Calu3 (cell line): ENCODE results near the gene RUBCN. TPM values are rescaled to one million over a fixed set of nuclear protein-coding genes. Genes with fewer than 3 reads are reported as not detected.
"Not testable (repeated sequence)": the region's sequence is repeated elsewhere in the genome, so short reads cannot be mapped to it uniquely, and the experiment has no call there.

Experiments
- BruUV-seq: library from RNA; stranded (reverse); fragments of 400-500 nt; replicated peaks from 2 replicates; lab custom pipeline; 2021; lab: Mats Ljungman, UMichigan
- CTCF ChIA-PET: fragments of 300-600 bp; sonication (Branson Sonifier 250); formaldehyde crosslinking; loops from one replicate; lab custom pipeline; 2022; ENCODE audit warnings: antibody characterized with exemption; lab: Charles Lee
- DNase-seq: peaks from one replicate; pipeline ENCODE4 v3.0.0; 2022
- H3K27ac Mint-ChIP-seq: one replicate; pipeline ENCODE4 v1.8.0; 2022; ENCODE audit warnings: mixed read lengths; ENCODE audit not compliant: unreplicated experiment
- H3K27me3 Mint-ChIP-seq: one replicate; pipeline ENCODE4 v1.8.0; 2022; ENCODE audit warnings: mixed read lengths; ENCODE audit not compliant: unreplicated experiment
- H3K36me3 Mint-ChIP-seq: one replicate; pipeline ENCODE4 v1.8.0; 2022; ENCODE audit warnings: mild to moderate bottlenecking, moderate library complexity, mixed read lengths; ENCODE audit not compliant: insufficient read depth, unreplicated experiment
- H3K4me1 Mint-ChIP-seq: one replicate; pipeline ENCODE4 v1.8.0; 2022; ENCODE audit warnings: mild to moderate bottlenecking, low read depth, mixed read lengths; ENCODE audit not compliant: unreplicated experiment
- H3K4me3 Mint-ChIP-seq: one replicate; pipeline ENCODE4 v1.8.0; 2022; ENCODE audit warnings: mild to moderate bottlenecking, low read depth, moderate library complexity, mixed read lengths; ENCODE audit not compliant: unreplicated experiment
- H3K9me3 Mint-ChIP-seq: one replicate; pipeline ENCODE4 v1.8.0; 2022; ENCODE audit warnings: low read depth, mixed read lengths; ENCODE audit not compliant: unreplicated experiment
- intact Hi-C: fragments of 100-400 bp; cut with micrococcal nuclease; formaldehyde crosslinking; loops from one replicate; pipeline ENCODE4 v1.10.0; 2022; ENCODE audit not compliant: unreplicated experiment
- total RNA-seq: library from RNA; stranded (reverse); gene quantifications from 2 replicates; pipeline ENCODE4 v1.2.3, GENCODE V29; 2022

Gene RUBCN
- total RNA-seq, 1 experiment from 2014 or later, result 22.9 TPM

DNA sequence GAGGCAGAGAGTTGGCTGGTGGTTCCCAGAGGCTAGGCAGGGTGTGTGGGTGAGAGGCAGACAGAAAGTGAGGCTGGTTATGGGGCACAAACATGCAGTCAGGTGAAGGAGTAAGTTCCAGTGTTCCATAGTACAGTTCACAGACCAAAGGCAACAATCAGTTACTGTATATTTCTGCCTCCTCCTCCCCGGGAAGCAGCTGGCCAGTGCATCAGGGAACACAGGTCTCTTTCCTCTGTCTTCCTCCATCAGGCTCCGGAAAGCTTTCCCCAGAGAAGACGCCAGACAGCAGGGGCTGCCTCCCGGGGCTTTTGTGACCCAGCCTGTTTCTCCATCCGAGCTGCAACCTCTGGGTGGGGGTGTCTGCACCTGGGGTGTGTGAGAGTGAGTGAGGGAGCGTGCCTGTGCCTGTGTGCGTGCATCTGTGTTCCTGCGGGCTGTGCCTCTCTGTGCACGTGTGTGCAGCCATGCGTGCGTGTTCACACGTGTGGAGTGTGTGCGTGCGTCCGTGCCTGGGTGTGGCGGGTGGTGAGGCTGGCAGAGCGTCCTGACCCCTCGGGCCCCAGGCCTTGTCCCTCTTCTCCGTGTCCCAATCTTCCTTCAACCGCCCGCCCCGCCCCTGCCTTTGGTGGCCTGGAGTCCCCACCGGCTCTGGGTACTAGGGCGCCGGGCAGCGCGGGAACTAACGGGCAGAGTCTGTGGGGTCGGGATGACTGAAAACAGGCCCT is 72.1 kb downstream of the RUBCN start:
- H3K36me3 Mint-ChIP-seq, intact Hi-C loops, H3K27ac Mint-ChIP-seq, H3K4me1 Mint-ChIP-seq, CTCF ChIA-PET, H3K9me3 Mint-ChIP-seq, H3K27me3 Mint-ChIP-seq, BruUV-seq: not testable (repeated sequence)
- DNase-seq, result peak; percentile 7
- H3K4me3 Mint-ChIP-seq, result peak overlapping the region; percentile 43

DNA sequence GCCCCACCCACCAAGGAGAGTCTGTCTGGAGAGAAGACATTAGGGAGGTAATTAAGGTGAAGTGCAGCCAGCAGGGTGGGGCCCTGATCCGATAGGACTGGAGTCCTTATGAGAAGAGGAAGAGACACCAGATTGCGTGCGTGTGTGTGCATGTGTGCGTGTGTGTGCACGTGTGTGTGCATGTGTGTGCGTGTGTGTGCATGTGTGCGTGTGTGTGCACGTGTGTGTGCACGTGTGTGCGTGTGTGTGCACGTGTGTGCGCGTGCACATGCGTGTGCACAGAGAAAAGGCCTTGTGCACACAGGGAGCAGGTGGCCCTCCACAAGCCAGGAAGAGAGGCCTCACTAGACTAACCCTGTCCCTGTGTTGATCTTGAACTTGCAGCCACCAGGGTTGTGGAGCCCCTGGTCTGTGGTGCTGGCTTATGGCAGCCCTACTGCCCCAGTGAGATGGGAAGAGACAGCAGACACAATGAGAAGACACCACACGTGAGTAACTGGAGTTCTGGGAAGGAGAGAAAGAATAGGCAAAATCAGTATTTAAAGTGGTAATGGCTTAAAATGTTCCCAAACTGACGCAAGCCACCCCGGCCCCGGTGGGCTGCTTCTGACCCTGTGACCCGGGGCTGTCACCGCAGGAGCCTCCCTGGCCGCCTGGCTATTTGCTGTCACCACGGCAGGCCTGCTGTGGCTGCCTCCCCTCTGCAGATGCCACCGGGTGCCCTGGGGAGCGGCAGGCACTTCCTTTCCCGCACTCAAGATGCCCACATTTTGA is 73.2 kb downstream of the RUBCN start:
- H3K36me3 Mint-ChIP-seq, H3K4me1 Mint-ChIP-seq, H3K4me3 Mint-ChIP-seq, H3K9me3 Mint-ChIP-seq, BruUV-seq, CTCF ChIA-PET, DNase-seq, H3K27ac Mint-ChIP-seq, intact Hi-C loops, H3K27me3 Mint-ChIP-seq: not testable (repeated sequence)

DNA sequence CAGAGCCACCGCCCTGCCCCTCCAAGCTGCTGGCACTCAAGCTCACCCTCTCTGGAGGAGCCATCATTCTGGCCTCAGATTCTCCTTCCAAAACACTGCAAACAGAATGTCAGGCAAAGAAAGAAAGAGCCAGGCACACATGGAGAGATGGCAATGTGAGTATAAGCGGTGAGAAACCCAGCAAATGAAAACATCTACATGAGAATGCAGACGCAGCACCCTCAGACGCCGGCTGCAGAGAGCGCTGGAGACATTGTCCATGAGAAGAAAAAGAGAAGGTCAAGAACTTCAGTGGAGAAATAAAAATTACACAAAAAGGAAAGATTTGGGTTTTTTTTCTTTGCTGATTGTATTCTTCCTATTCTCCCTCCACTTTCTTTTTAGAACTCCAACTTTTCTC is 74.4 kb downstream of the RUBCN start:
- not testable (repeated sequence) for H3K27me3 Mint-ChIP-seq, H3K27ac Mint-ChIP-seq

DNA sequence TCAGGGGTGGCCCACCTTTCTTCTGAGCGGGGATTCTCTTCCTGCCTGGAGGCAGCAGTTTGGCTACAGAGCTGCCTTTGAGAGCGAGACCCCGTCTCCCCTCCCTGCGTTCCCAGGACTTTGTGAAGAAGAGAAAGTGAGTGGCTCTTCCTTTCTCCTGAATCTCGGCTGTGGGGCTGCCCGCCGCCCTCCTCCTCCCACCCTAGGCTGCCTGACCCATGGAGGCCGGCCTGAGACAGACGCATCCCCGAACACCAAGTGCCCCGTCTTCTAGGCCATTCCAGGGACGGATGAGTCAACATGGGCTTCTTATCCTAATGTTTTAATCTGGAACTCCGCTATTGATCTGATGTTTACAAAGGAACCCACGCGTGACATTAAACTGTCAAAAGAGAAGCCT is 74.8 kb downstream of the RUBCN start:
- H3K27me3 Mint-ChIP-seq, CTCF ChIA-PET, intact Hi-C loops, DNase-seq, H3K4me3 Mint-ChIP-seq, H3K27ac Mint-ChIP-seq, H3K4me1 Mint-ChIP-seq, BruUV-seq, H3K36me3 Mint-ChIP-seq, H3K9me3 Mint-ChIP-seq: not testable (repeated sequence)

More for the DNA sequence above, 74.4 kb downstream of the RUBCN start:
- H3K9me3 Mint-ChIP-seq, H3K36me3 Mint-ChIP-seq, BruUV-seq, intact Hi-C loops, DNase-seq, H3K4me3 Mint-ChIP-seq, H3K4me1 Mint-ChIP-seq, CTCF ChIA-PET: not testable (repeated sequence)

DNA sequence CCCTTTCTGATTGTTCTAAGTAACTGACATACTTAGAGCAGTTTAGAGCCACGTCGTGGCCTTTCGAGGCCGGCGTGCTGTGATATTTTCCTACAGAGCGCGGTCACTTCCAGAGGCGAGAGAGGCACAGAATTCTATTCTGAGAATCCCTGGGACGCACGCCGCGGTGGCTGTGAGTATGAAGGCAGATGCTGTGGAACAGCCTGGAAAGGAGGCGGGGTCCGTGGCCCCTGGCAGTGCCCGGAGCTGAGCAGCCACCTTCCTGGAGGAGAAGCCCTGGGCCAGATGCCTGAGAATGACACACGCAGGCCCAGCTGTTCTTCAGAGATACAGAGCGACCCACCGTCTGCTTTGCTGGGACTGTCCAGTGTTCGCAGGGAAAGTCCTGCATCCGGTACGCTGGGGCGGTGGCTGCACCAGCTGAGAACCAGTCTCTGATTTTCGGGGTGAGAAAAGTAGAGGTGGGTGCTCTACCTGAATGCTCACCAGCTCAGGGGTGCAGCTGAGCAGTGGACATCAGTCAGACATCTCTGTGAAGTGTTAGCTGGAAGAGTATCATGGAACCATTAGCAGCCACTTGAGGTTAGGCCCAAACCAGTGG is 75.4 kb downstream of the RUBCN start:
- H3K4me3 Mint-ChIP-seq, CTCF ChIA-PET, BruUV-seq, H3K27ac Mint-ChIP-seq, H3K9me3 Mint-ChIP-seq, H3K27me3 Mint-ChIP-seq, intact Hi-C loops, DNase-seq, H3K36me3 Mint-ChIP-seq, H3K4me1 Mint-ChIP-seq: not testable (repeated sequence)

DNA sequence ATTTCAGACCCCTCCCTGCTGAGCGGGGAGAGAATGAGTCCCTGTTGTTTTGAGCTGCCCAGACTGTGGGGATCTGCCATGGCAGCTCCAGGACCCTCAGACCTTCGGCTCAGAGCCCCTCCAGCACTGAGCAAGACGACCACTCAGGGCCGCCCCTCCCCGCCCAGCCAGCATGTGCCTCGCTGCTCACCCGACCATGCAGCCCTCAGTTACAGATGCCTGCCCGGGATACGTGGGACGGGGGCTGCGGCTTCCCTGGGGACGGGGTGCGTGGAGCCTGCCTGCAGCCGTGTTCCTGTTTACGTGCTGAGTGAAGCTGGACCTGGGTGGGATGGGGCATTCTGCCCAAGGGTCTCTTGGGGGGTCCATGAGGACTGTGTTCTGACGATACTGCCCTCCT is 77.0 kb downstream of the RUBCN start:
- H3K9me3 Mint-ChIP-seq, H3K27ac Mint-ChIP-seq, DNase-seq, H3K27me3 Mint-ChIP-seq, H3K4me3 Mint-ChIP-seq, H3K36me3 Mint-ChIP-seq, H3K4me1 Mint-ChIP-seq, CTCF ChIA-PET, intact Hi-C loops, BruUV-seq: not testable (repeated sequence)

DNA sequence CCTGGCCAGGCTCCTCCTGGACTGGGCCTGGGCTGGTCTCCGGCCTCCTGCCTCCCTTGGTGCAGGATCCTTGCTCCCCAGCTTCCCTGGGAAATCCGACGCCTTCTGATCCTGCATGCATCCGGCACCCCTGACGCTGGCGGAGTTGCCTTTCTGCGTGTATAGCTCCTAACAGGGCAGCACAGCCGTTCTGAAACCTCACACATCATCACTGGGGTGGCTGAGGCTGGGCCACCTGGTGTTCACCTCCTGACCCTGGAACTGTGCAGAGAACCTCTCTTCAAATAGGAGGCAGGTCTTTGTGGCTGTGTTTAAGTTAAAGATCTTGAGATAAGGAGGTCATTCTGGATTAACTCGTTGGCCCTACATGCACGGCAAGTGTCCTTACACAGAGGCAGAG is 77.6 kb downstream of the RUBCN start:
- CTCF ChIA-PET, H3K9me3 Mint-ChIP-seq, H3K27me3 Mint-ChIP-seq, DNase-seq, intact Hi-C loops, H3K27ac Mint-ChIP-seq, H3K36me3 Mint-ChIP-seq, H3K4me3 Mint-ChIP-seq, H3K4me1 Mint-ChIP-seq, BruUV-seq: not testable (repeated sequence)

DNA sequence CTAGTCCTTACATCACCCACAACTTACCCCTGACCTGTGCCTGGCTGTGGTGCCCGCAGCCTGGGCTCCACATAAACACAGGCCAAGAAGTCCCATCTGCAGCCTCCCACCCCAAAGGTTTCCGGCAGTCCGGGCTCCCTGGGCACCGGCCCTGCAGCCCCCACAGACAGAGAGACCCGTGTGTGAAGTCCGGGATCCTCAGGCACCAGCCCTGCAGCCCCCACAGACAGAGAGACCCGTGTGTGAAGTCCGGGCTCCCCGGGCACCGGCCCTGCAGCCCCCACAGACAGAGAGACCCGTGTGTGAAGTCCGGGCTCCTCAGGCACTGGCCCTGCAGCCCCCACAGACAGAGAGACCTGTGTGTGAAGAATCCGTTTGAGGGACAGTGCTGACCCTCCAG is 78.0 kb downstream of the RUBCN start:
- DNase-seq, CTCF ChIA-PET, H3K36me3 Mint-ChIP-seq, H3K27me3 Mint-ChIP-seq, BruUV-seq, H3K4me3 Mint-ChIP-seq, H3K27ac Mint-ChIP-seq, H3K9me3 Mint-ChIP-seq, intact Hi-C loops, H3K4me1 Mint-ChIP-seq: not testable (repeated sequence)

DNA sequence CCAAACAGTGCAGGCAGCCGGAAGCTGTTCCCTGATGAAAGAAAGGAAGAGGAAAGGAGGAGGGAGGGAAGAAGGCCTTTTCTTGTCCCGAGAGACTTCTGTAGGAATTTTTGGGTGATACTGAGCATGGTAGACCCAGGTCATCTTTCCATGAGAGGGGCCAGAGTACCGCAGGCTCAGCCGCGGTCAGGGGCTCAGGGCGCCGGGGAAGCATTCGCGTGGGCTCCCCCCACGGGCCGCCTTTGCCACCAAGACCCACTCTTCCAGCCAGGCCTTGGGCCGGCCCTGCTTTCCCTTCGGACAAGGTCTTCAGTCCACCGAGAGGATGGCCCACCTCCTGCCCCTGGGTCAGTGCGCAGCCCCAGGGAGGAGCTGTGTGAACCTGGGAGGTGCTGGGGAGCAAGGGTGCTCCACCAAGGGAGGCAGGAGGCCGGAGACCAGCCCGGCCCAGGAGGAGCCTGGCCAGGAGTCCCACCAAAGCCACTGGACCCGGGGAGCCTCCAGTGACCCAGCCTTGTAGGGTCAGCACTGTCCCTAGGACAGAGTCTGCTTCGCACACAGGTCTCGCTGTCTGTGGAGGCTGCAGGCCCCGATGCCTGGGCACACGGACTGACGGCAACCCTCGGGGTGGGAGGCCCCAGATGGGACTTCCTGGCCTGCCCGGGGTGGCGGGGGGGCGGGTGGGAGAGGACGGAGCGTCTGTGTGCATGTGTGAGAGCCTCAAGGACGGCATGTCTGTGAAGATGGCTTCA is 79.0 kb downstream of the RUBCN start:
- CTCF ChIA-PET, DNase-seq: not testable (repeated sequence)

More for the DNA sequence above, 79.0 kb downstream of the RUBCN start:
- BruUV-seq, H3K9me3 Mint-ChIP-seq, H3K27me3 Mint-ChIP-seq, intact Hi-C loops, H3K4me3 Mint-ChIP-seq, H3K27ac Mint-ChIP-seq, H3K4me1 Mint-ChIP-seq, H3K36me3 Mint-ChIP-seq: not testable (repeated sequence)
